Esophagus muscularis mucosa (tissue), 4 donors: ENCODE data around the gene CCDC83. TPM values are rescaled to one million over a fixed set of nuclear protein-coding genes. Genes with fewer than 3 reads are reported as not detected.
"Not testable (repeated sequence)": the region's sequence is repeated elsewhere in the genome, so short reads cannot be mapped to it uniquely, and the experiment has no call there.

Source experiments
- DNase-seq: peaks from one replicate; pipeline ENCODE4 v3.0.0-alpha.2; 2017; ENCODE audit errors: extremely low spot score
- H3K27ac ChIP-seq, 4 donors: fragments of 200-600 bp; sonication (generic); replicated peaks in 1 of 4; 1 replicate in 3 of 4; 2 replicates in 1 of 4; pipeline ENCODE4 v1.5.1; 2016 to 2019; ENCODE audit warnings: mild to moderate bottlenecking in 1 of 4
- H3K27me3 ChIP-seq, 4 donors: fragments of 200-600 bp; sonication (generic); one replicate each; pipeline versions ENCODE4 v1.5.1 to v1.6.0; 2016 to 2019
- H3K36me3 ChIP-seq, 4 donors: fragments of 200-600 bp; sonication (generic); one replicate each; pipeline ENCODE4 v1.5.1; 2016 to 2019
- H3K4me1 ChIP-seq, 4 donors: fragments of 200-600 bp; sonication (generic); one replicate each; pipeline ENCODE4 v1.5.1; 2016 to 2019
- H3K4me3 ChIP-seq, 4 donors: fragments of 200-600 bp; sonication (generic); 1 replicate in 2 of 4; 2 replicates in 2 of 4; pipeline ENCODE4 v1.5.1; 2016 to 2019; ENCODE audit warnings: mild to moderate bottlenecking in 4 of 4, moderate library complexity in 1 of 4
- H3K9me3 ChIP-seq, 4 donors: fragments of 200-600 bp; sonication (generic); 1 replicate in 3 of 4; 2 replicates in 1 of 4; pipeline ENCODE4 v1.5.1; 2016 to 2019
- CTCF ChIP-seq, 3 experiments: fragments of 200-600 bp in 2 of 3; fragments of 450-650 bp in 1 of 3; sonication (generic) in 2 of 3; IDR thresholded peaks; one replicate each; pipeline ENCODE4 v1.5.1; 2017 to 2019; ENCODE audit warnings: antibody characterized with exemption in 3 of 3, mild to moderate bottlenecking in 2 of 3, moderate library complexity in 1 of 3
- EP300 ChIP-seq: sonication (generic); formaldehyde crosslinking; IDR thresholded peaks from one replicate; pipeline ENCODE4 v1.6.1; 2017; ENCODE audit warnings: antibody characterized with exemption
- POLR2A ChIP-seq: fragments of 450-650 bp; IDR thresholded peaks from one replicate; pipeline ENCODE4 v1.6.1; 2017; ENCODE audit warnings: antibody characterized with exemption, moderate library complexity, mild to moderate bottlenecking, low read depth
- POLR2AphosphoS5 ChIP-seq, 2 donors: sonication (generic); formaldehyde crosslinking; IDR thresholded peaks; one replicate each; pipeline ENCODE4 v1.6.1; 2017; ENCODE audit warnings: antibody characterized with exemption in 2 of 2
- WGBS: methylation state at CpG from one replicate; pipeline ENCODE4 v1.1.5; 2018; 5-methylcytosine and 5-hydroxymethylcytosine counted together
- intact Hi-C: fragments of 100-400 bp; cut with DNase I; formaldehyde crosslinking; loops from one replicate; pipeline ENCODE4 v1.15.1; 2023
- total RNA-seq, 4 donors: library from RNA; depleted of rRNA; stranded (reverse); fragments of >200 nt; gene quantifications; one replicate each; pipeline versions ENCODE4 v1.1.0 to v1.2.1, GENCODE V29; 2016

CCDC83 gene
- total RNA-seq, 4 donors from 2014 or later: not detected

- 100% methylated on average over 2 of the region's 2 CpGs for WGBS
- intact Hi-C loops: no loop called here
- no peaks in the 10 kb centered on the region for H3K27me3 ChIP-seq
- H3K27ac ChIP-seq: no peak overlapping the region
- no peak overlapping the region for H3K4me3 ChIP-seq
- no peaks in the 10 kb centered on the region for H3K36me3 ChIP-seq
- H3K4me1 ChIP-seq: peaks cover 0 to 7% (median 0%) of the 10 kb centered on the region in 4 donors
- no peaks in the 10 kb centered on the region for H3K9me3 ChIP-seq
- DNase-seq: no peak
- no peak for TF ChIP-seq POLR2A
- TF ChIP-seq POLR2AphosphoS5 (IDR thresholded peaks at IDR 0.05): no peak
- TF ChIP-seq EP300: no peak
- TF ChIP-seq CTCF (IDR thresholded peaks at IDR 0.05): no peak
Measured at GRCh38 chr11:85848556-85848955, 6.6 kb upstream of the CCDC83 start.

- intact Hi-C loops: loop anchor here (10.0 kb wide), 2 partner anchors 258 to 442 kb away; no protein-coding TSS in a partner anchor
- H3K9me3 ChIP-seq, DNase-seq, H3K36me3 ChIP-seq, H3K27me3 ChIP-seq, H3K27ac ChIP-seq, H3K4me3 ChIP-seq: not testable (repeated sequence)
- peaks cover 7 to 14% (median 8%) of the 10 kb centered on the region in 4 donors for H3K4me1 ChIP-seq
- 90% methylated on average over 2 of the region's 33 CpGs for WGBS
Measured at GRCh38 chr11:85852754-85853153, 2.4 kb upstream of the CCDC83 start.

- Histone ChIP-seq H3K4me3 (peak overlapping the region in 1 of 4 donors; percentile 60), H3K4me1 (peaks cover 7 to 14% (median 8%) of the 10 kb centered on the region in 4 donors)
- intact Hi-C loops: loop anchor here (10.0 kb wide), 2 partner anchors 259 to 441 kb away; no protein-coding TSS in a partner anchor
- not testable (repeated sequence) for H3K27me3 ChIP-seq, H3K36me3 ChIP-seq, DNase-seq, H3K27ac ChIP-seq, H3K9me3 ChIP-seq
- 93% methylated on average over 7 of the region's 7 CpGs for WGBS
Measured at GRCh38 chr11:85853541-85853940, 1.6 kb upstream of the CCDC83 start.

- no peak for TF ChIP-seq POLR2A
- TF ChIP-seq EP300: no peak
- TF ChIP-seq CTCF (IDR thresholded peaks at IDR 0.05): no peak
- TF ChIP-seq POLR2AphosphoS5 (IDR thresholded peaks at IDR 0.05): no peak
- Histone ChIP-seq H3K4me3 (peak overlapping the region; percentile 57 to 64 (median 59)), H3K36me3 (no peaks in the 10 kb centered on the region), H3K9me3 (no peaks in the 10 kb centered on the region), H3K27me3 (no peaks in the 10 kb centered on the region), H3K4me1 (peaks cover 7 to 14% (median 8%) of the 10 kb centered on the region in 4 donors), H3K27ac (peak overlapping the region; percentile 75 to 82 (median 80))
- intact Hi-C loops: loop anchor here (10.0 kb wide), 2 partner anchors 259 to 441 kb away; no protein-coding TSS in a partner anchor
- DNase-seq: no peak
- 10% methylated on average over 7 of the region's 7 CpGs for WGBS
Measured at GRCh38 chr11:85854212-85854556, 999 bp upstream of the CCDC83 start.

- TF ChIP-seq EP300 (no peak), POLR2AphosphoS5 (IDR thresholded peaks at IDR 0.05) (peak; percentile 74 to 80), CTCF (IDR thresholded peaks at IDR 0.05) (peak; percentile 95 to 99 (median 97)), POLR2A (no peak)
- Histone ChIP-seq H3K36me3 (no peaks in the 10 kb centered on the region), H3K4me3 (peak overlapping the region; percentile 57 to 64 (median 59)), H3K27me3 (no peaks in the 10 kb centered on the region), H3K27ac (peak overlapping the region; percentile 75 to 82 (median 80)), H3K4me1 (peaks cover 7 to 14% (median 8%) of the 10 kb centered on the region in 4 donors), H3K9me3 (no peaks in the 10 kb centered on the region)
- WGBS: 1% methylated on average over 42 of the region's 62 CpGs
- peak; percentile 96 for DNase-seq
- intact Hi-C loops: loop anchor here (5.0 to 10.0 kb wide), 3 partner anchors 88 to 440 kb away; no protein-coding TSS in a partner anchor
Measured at GRCh38 chr11:85854557-85855340, 434 bp upstream of the CCDC83 start.
